NB4 (cell line): ENCODE measurements around the gene METAP1D.

Experiments
- POLR2A ChIP-seq: IDR thresholded peaks from 2 replicates; pipeline ENCODE4 v1.6.1; 2011; ENCODE audit warnings: mild to moderate bottlenecking; ENCODE audit not compliant: insufficient read length; ENCODE audit errors: extremely low read depth
- TF ChIP-seq, protein P1 (sequence below): IDR thresholded peaks from one replicate; pipeline ENCODE4 v1.5.1; 2012; ENCODE audit warnings: low read depth, low read length
- TF ChIP-seq, protein P2 (sequence below): IDR thresholded peaks from 2 replicates; pipeline ENCODE4 v1.6.1; 2011; ENCODE audit warnings: low read depth, low read length

DNA sequence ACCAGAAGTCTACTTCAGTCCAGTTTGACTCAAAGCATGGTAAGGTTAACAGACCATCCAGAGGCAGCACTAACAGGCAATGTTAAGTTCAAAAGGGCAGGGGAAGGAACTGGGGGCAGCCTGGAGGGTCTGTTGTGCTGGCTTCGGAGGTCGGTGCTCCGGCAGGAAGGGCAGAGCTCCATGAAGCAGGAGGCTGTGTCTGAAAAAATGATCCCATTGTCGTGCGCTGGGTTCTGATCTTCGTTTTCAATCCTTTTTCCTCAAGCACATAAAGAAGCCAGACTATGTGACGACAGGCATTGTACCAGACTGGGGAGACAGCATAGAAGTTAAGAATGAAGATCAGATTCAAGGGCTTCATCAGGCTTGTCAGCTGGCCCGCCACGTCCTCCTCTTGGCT lies 63.7 kb downstream of the METAP1D start:
- TF ChIP-seq POLR2A = no peak
- TF ChIP-seq, protein P1, sequence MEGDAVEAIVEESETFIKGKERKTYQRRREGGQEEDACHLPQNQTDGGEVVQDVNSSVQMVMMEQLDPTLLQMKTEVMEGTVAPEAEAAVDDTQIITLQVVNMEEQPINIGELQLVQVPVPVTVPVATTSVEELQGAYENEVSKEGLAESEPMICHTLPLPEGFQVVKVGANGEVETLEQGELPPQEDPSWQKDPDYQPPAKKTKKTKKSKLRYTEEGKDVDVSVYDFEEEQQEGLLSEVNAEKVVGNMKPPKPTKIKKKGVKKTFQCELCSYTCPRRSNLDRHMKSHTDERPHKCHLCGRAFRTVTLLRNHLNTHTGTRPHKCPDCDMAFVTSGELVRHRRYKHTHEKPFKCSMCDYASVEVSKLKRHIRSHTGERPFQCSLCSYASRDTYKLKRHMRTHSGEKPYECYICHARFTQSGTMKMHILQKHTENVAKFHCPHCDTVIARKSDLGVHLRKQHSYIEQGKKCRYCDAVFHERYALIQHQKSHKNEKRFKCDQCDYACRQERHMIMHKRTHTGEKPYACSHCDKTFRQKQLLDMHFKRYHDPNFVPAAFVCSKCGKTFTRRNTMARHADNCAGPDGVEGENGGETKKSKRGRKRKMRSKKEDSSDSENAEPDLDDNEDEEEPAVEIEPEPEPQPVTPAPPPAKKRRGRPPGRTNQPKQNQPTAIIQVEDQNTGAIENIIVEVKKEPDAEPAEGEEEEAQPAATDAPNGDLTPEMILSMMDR = no peak
- TF ChIP-seq, protein P2, sequence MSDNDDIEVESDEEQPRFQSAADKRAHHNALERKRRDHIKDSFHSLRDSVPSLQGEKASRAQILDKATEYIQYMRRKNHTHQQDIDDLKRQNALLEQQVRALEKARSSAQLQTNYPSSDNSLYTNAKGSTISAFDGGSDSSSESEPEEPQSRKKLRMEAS = no peak
